GM19240 (cell line): ENCODE results near the gene SOS2.

Experiments used
- DNase-seq: peaks from one replicate; pipeline ENCODE4 v3.0.0; 2011; ENCODE audit warnings: low spot score; ENCODE audit not compliant: insufficient read length

SOS2 gene

GRCh38 chr14:50116181-50116956 is 115.0 kb downstream of the SOS2 start, which contains the start of gene VCPKMT:
TSS of gene VCPKMT (minus strand) at chr14:50116572. CDS start at chr14:50116552, 20 bp downstream.
- peak; percentile 63 for DNase-seq

GRCh38 chr14:50113381-50114035 is 117.9 kb downstream of the SOS2 start:
- DNase-seq = no peak

GRCh38 chr14:50110323-50111037 is 120.9 kb downstream of the SOS2 start:
- no peak for DNase-seq

- DNase-seq = no peak
Measured at GRCh38 chr14:50109342-50109741, 122.0 kb downstream of the SOS2 start.

GRCh38 chr14:50107850-50108249 is 123.5 kb downstream of the SOS2 start:
- no peak for DNase-seq

- DNase-seq = no peak
Measured at GRCh38 chr14:50106178-50106577, 125.2 kb downstream of the SOS2 start.

- no peak for DNase-seq
Measured at GRCh38 chr14:50103558-50103957, 127.8 kb downstream of the SOS2 start.

GRCh38 chr14:50101417-50101816 is 130.0 kb downstream of the SOS2 start:
- no peak for DNase-seq

- no peak for DNase-seq
Measured at GRCh38 chr14:50100805-50101204, 130.6 kb downstream of the SOS2 start.

GRCh38 chr14:50099335-50099734 is 132.0 kb downstream of the SOS2 start:
- DNase-seq = no peak

- no peak for DNase-seq
Measured at GRCh38 chr14:50095895-50096294, 135.5 kb downstream of the SOS2 start.

GRCh38 chr14:50094056-50094755 is 137.2 kb downstream of the SOS2 start:
- DNase-seq = no peak

GRCh38 chr14:50093496-50093895 is 137.9 kb downstream of the SOS2 start:
- DNase-seq = no peak

- no peak for DNase-seq
Measured at GRCh38 chr14:50092006-50092555, 139.3 kb downstream of the SOS2 start.

GRCh38 chr14:50091240-50091913 is 140.0 kb downstream of the SOS2 start:
- DNase-seq = no peak

- DNase-seq = no peak
Measured at GRCh38 chr14:50089208-50089607, 142.2 kb downstream of the SOS2 start.

- DNase-seq = no peak
Measured at GRCh38 chr14:50088731-50089130, 142.6 kb downstream of the SOS2 start.

- no peak for DNase-seq
Measured at GRCh38 chr14:50088117-50088515, 143.3 kb downstream of the SOS2 start.

- no peak for DNase-seq
Measured at GRCh38 chr14:50087341-50088116, 143.8 kb downstream of the SOS2 start.

GRCh38 chr14:50086321-50086711 is 145.1 kb downstream of the SOS2 start:
- no peak for DNase-seq
